ENCODE measurements around the gene MIPOL1. TPM values are rescaled to one million over a fixed set of nuclear protein-coding genes. Genes with fewer than 3 reads are reported as not detected.

The MIPOL1 gene
- total and polyA plus RNA-seq, 8 donors = 10.4 to 16.0 (median 12.4) TPM

DNA sequence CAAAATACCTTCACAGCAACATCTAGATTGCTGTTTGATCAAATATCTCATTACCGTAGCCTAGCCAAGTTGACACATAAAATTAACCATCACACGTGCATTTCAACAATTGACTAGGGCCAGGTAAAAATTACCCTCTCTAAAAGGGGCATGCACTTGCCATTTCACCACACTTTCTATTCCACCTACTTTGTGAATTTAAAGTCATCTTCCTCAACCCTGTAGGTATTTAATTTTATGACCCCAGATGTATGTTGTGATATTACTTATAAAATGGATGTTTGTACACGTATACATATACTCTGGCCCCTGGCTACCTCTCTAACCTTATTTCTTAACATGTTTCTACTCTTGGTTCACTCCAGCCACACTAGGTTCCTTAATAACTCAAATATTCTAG lies 237.1 kb downstream of the MIPOL1 start:
- no peak overlapping the region for H3K27ac ChIP-seq
- intact Hi-C loops (cut with DNase I) = no loop called here
- no peak for DNase-seq
- ATAC-seq = no peak
- H3K4me1 ChIP-seq = no peaks in the 10 kb centered on the region
- H3K4me3 ChIP-seq = no peak overlapping the region
- H3K27me3 ChIP-seq = no peaks in the 10 kb centered on the region
- H3K36me3 ChIP-seq = no peaks in the 10 kb centered on the region
- peaks cover 0 to 12% of the 10 kb centered on the region in 2 donors for H3K9me3 ChIP-seq
- no peak for TF ChIP-seq CTCF (IDR thresholded peaks at IDR 0.05)

DNA sequence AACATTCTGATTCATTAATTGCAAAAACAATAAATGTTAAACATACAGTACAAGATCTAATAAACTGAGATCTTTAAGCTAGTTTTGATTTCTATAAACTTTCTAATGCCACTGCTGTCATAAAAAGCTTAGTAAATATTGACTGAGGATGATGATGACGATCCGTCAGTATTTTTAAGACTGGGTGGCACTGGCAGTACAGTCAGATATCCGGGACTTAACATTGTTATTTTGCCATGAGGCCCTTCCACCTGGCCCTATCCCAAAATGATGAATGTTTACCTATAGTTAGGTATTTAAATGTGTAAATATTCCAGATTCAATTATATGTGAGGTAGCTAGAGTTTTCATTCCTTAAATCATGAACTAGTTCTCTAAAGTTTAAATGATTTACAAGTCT lies 238.8 kb downstream of the MIPOL1 start:
- ATAC-seq (no peak), DNase-seq (no peak)
- Histone ChIP-seq H3K4me3 (no peak overlapping the region), H3K4me1 (no peaks in the 10 kb centered on the region), H3K27ac (no peak overlapping the region), H3K36me3 (no peaks in the 10 kb centered on the region), H3K9me3 (peaks cover 0 to 12% of the 10 kb centered on the region in 2 donors), H3K27me3 (no peaks in the 10 kb centered on the region)
- intact Hi-C loops (cut with DNase I) = no loop called here
- no peak for TF ChIP-seq CTCF (IDR thresholded peaks at IDR 0.05)

GRCh38 chr14:37437490-37437889 lies 239.8 kb downstream of the MIPOL1 start:
- no peaks in the 10 kb centered on the region for H3K27me3 ChIP-seq
- H3K27ac ChIP-seq = no peak overlapping the region
- H3K4me1 ChIP-seq = no peaks in the 10 kb centered on the region
- H3K36me3 ChIP-seq = no peaks in the 10 kb centered on the region
- H3K9me3 ChIP-seq = peaks cover 0 to 12% of the 10 kb centered on the region in 2 donors
- no peak for TF ChIP-seq CTCF (IDR thresholded peaks at IDR 0.05)
- intact Hi-C loops (cut with DNase I) = no loop called here
- ATAC-seq = no peak
- H3K4me3 ChIP-seq = no peak overlapping the region
- DNase-seq = no peak

- H3K36me3 ChIP-seq = no peaks in the 10 kb centered on the region
- intact Hi-C loops (cut with DNase I) = no loop called here
- ATAC-seq (no peak), DNase-seq (no peak)
- H3K4me3 ChIP-seq = no peak overlapping the region
- peaks cover 0 to 15% of the 10 kb centered on the region in 2 donors for H3K9me3 ChIP-seq
- no peaks in the 10 kb centered on the region for H3K27me3 ChIP-seq
- no peak overlapping the region for H3K27ac ChIP-seq
- H3K4me1 ChIP-seq = no peaks in the 10 kb centered on the region
- TF ChIP-seq CTCF (IDR thresholded peaks at IDR 0.05) = no peak
These were observed 240.7 kb downstream of the MIPOL1 start for GRCh38 chr14:37438444-37438843.

DNA sequence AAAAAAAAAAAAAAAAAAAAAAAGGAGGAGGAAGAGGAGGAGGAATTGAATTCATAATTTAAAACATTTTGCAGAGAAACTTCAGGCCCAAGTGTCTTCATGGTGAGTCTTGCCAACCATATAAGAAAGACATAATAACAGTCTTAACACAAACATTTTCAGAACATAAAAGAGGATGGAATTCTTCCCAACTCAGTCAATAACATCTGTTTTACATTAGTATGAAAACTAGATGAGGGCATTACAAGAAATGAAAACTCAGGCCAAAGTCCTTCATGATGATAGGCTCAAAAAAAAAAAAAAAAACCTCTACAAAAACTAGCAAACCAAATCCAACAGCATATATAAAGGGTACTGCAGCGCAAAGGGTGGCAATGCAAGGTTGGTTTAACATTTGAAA lies 245.7 kb downstream of the MIPOL1 start:
- ATAC-seq = no peak
- no peak for TF ChIP-seq CTCF (IDR thresholded peaks at IDR 0.05)
- peaks cover 0 to 12% of the 10 kb centered on the region in 2 donors for H3K9me3 ChIP-seq
- no peak overlapping the region for H3K4me3 ChIP-seq
- no peaks in the 10 kb centered on the region for H3K4me1 ChIP-seq
- DNase-seq = no peak
- H3K27me3 ChIP-seq = no peaks in the 10 kb centered on the region
- no peaks in the 10 kb centered on the region for H3K36me3 ChIP-seq
- H3K27ac ChIP-seq = no peak overlapping the region
- intact Hi-C loops (cut with DNase I) = no loop called here
